Astrocyte (in vitro differentiated cells and primary cell): ENCODE results near the gene DRC1. TPM values are rescaled to one million over a fixed set of nuclear protein-coding genes. Genes with fewer than 3 reads are reported as not detected.

Experiments
- DNase-seq: peaks from one replicate; pipeline ENCODE4 v3.0.0-alpha.2; 2010; ENCODE audit warnings: low read depth
- FAIRE-seq: peaks from 2 replicates; lab custom pipeline; 2011; peaks lifted over from hg19 to GRCh38; lab: Jason Lieb, UNC
- H2AFZ ChIP-seq: 2 replicates; pipeline ENCODE4 v1.6.0; 2012; ENCODE audit warnings: low read depth, low read length, inconsistent platforms
- H3K27ac ChIP-seq: 2 replicates; pipeline ENCODE4 v1.5.1; 2011; ENCODE audit warnings: low read depth, low read length, inconsistent platforms
- H3K27me3 ChIP-seq: 2 replicates; pipeline ENCODE4 v1.6.0; 2011; ENCODE audit warnings: low read length, inconsistent platforms; ENCODE audit not compliant: insufficient read depth
- H3K36me3 ChIP-seq: 2 replicates; pipeline ENCODE4 v1.5.1; 2011; ENCODE audit warnings: low read length, inconsistent platforms; ENCODE audit not compliant: insufficient read depth
- H3K4me1 ChIP-seq: 2 replicates; pipeline ENCODE4 v1.5.1; 2011; ENCODE audit warnings: low read length, inconsistent platforms; ENCODE audit not compliant: insufficient read depth
- H3K4me2 ChIP-seq: 2 replicates; pipeline ENCODE4 v1.6.0; 2012; ENCODE audit warnings: low read length, inconsistent platforms
- H3K4me3 ChIP-seq: 2 replicates; pipeline ENCODE4 v1.5.1; 2011; ENCODE audit warnings: low read depth, mild to moderate bottlenecking, low read length, inconsistent platforms; ENCODE audit not compliant: insufficient read depth
- H3K79me2 ChIP-seq: 2 replicates; pipeline ENCODE4 v1.6.0; 2012; ENCODE audit warnings: mild to moderate bottlenecking, low read length, inconsistent platforms; ENCODE audit not compliant: insufficient read depth
- H3K9ac ChIP-seq: 2 replicates; pipeline ENCODE4 v1.6.0; 2012; ENCODE audit warnings: mild to moderate bottlenecking, low read length, inconsistent platforms
- H3K9me3 ChIP-seq: 2 replicates; pipeline ENCODE4 v1.5.1; 2012; ENCODE audit warnings: low read depth, mild to moderate bottlenecking, low read length, inconsistent platforms; ENCODE audit not compliant: insufficient read depth
- H4K20me1 ChIP-seq: 2 replicates; pipeline ENCODE4 v1.6.0; 2012; ENCODE audit warnings: low read length, inconsistent platforms; ENCODE audit not compliant: insufficient read depth
- H3K27ac Mint-ChIP-seq: one replicate; pipeline ENCODE4 v1.8.0; 2021; ENCODE audit warnings: mild to moderate bottlenecking, mixed read lengths; ENCODE audit not compliant: unreplicated experiment
- H3K27me3 Mint-ChIP-seq: one replicate; pipeline ENCODE4 v1.8.0; 2021; ENCODE audit warnings: low read depth, mixed read lengths; ENCODE audit not compliant: unreplicated experiment
- H3K36me3 Mint-ChIP-seq: one replicate; pipeline ENCODE4 v1.8.0; 2021; ENCODE audit warnings: low read depth, mixed read lengths; ENCODE audit not compliant: unreplicated experiment
- H3K4me1 Mint-ChIP-seq: one replicate; pipeline ENCODE4 v1.8.0; 2021; ENCODE audit warnings: low read depth, mixed read lengths; ENCODE audit not compliant: unreplicated experiment
- H3K4me3 Mint-ChIP-seq: one replicate; pipeline ENCODE4 v1.8.0; 2021; ENCODE audit warnings: mild to moderate bottlenecking, moderate library complexity, mixed read lengths; ENCODE audit not compliant: unreplicated experiment
- H3K9me3 Mint-ChIP-seq: one replicate; pipeline ENCODE4 v1.8.0; 2021; ENCODE audit warnings: mild to moderate bottlenecking, mixed read lengths; ENCODE audit not compliant: unreplicated experiment
- EZH2 ChIP-seq: IDR thresholded peaks from 2 replicates; pipeline ENCODE4 v1.6.1; 2012; ENCODE audit warnings: mild to moderate bottlenecking, low read length, inconsistent platforms; ENCODE audit not compliant: insufficient read depth
- total RNA-seq: library from RNA; stranded (reverse); gene quantifications from 2 replicates; pipeline ENCODE4 v1.2.1, GENCODE V29; 2021
- TF ChIP-seq, protein P1 (sequence below): IDR thresholded peaks from 2 replicates; pipeline ENCODE4 v1.5.1; 2011; ENCODE audit warnings: low read depth, mild to moderate bottlenecking, inconsistent platforms, low read length, moderate library complexity; ENCODE audit not compliant: insufficient read depth

The DRC1 gene
- total RNA-seq, 1 donor from 2014 or later = 0.27 TPM

DNA sequence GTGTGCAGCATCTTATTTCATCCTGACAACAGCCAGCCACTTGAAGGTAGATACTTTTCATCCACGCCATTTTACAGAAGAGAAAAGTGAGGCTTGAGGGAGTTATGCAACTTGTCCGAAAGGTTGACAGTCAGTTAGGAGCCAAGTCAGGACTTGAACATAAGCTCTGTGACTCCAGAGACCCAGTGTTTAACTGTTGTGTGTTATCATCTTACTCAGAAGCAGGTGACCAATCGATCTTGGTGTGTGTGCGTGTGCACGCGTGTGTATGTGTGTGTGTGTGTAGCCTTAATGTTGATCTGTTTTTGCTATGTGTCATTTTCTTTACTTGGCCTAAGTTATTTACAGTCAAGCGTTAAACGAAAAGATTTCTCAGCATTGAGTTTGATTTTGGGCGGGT lies 22.0 kb downstream of the DRC1 start:
- Mint-ChIP-seq H3K4me1 (no peaks in the 10 kb centered on the region), H3K4me3 (no peak overlapping the region), H3K36me3 (peaks cover 2% of the 10 kb centered on the region), H3K9me3 (no peaks in the 10 kb centered on the region), H3K27me3 (peaks cover 6% of the 10 kb centered on the region), H3K27ac (no peak overlapping the region)
- no peak overlapping the region for H3K27ac ChIP-seq
- DNase-seq (no peak), FAIRE-seq (no peak)
- no peaks in the 10 kb centered on the region for H3K4me1 ChIP-seq
- TF ChIP-seq EZH2 = no peak
- TF ChIP-seq, protein P1, sequence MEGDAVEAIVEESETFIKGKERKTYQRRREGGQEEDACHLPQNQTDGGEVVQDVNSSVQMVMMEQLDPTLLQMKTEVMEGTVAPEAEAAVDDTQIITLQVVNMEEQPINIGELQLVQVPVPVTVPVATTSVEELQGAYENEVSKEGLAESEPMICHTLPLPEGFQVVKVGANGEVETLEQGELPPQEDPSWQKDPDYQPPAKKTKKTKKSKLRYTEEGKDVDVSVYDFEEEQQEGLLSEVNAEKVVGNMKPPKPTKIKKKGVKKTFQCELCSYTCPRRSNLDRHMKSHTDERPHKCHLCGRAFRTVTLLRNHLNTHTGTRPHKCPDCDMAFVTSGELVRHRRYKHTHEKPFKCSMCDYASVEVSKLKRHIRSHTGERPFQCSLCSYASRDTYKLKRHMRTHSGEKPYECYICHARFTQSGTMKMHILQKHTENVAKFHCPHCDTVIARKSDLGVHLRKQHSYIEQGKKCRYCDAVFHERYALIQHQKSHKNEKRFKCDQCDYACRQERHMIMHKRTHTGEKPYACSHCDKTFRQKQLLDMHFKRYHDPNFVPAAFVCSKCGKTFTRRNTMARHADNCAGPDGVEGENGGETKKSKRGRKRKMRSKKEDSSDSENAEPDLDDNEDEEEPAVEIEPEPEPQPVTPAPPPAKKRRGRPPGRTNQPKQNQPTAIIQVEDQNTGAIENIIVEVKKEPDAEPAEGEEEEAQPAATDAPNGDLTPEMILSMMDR = no peak
- peaks cover 3% of the 10 kb centered on the region for H3K27me3 ChIP-seq
- H3K36me3 ChIP-seq = no peaks in the 10 kb centered on the region
- no peaks in the 10 kb centered on the region for H4K20me1 ChIP-seq
- no peaks in the 10 kb centered on the region for H3K79me2 ChIP-seq
- H3K9me3 ChIP-seq = no peaks in the 10 kb centered on the region
- H3K9ac ChIP-seq = no peak overlapping the region
- no peak overlapping the region for H2AFZ ChIP-seq
- no peak overlapping the region for H3K4me2 ChIP-seq
- H3K4me3 ChIP-seq = no peak overlapping the region

- H3K4me3 ChIP-seq = no peak overlapping the region
- H3K4me1 Mint-ChIP-seq = no peaks in the 10 kb centered on the region
- H3K4me2 ChIP-seq = no peak overlapping the region
- H3K27ac ChIP-seq = no peak overlapping the region
- H3K4me3 Mint-ChIP-seq = no peak overlapping the region
- no peaks in the 10 kb centered on the region for H3K36me3 ChIP-seq
- peaks cover 2% of the 10 kb centered on the region for H3K27me3 ChIP-seq
- peak overlapping the region; percentile 20 for H3K27ac Mint-ChIP-seq
- no peaks in the 10 kb centered on the region for H4K20me1 ChIP-seq
- no peak overlapping the region for H3K9ac ChIP-seq
- peaks cover 6% of the 10 kb centered on the region for H3K27me3 Mint-ChIP-seq
- FAIRE-seq = no peak
- TF ChIP-seq EZH2 = no peak
- TF ChIP-seq, protein P1 = no peak
- no peaks in the 10 kb centered on the region for H3K9me3 ChIP-seq
- no peak for DNase-seq
- no peak overlapping the region for H2AFZ ChIP-seq
- no peaks in the 10 kb centered on the region for H3K79me2 ChIP-seq
- no peaks in the 10 kb centered on the region for H3K9me3 Mint-ChIP-seq
- H3K4me1 ChIP-seq = no peaks in the 10 kb centered on the region
- peaks cover 2% of the 10 kb centered on the region for H3K36me3 Mint-ChIP-seq
These were observed 22.5 kb downstream of the DRC1 start for GRCh38 chr2:26424221-26424620.

DNA sequence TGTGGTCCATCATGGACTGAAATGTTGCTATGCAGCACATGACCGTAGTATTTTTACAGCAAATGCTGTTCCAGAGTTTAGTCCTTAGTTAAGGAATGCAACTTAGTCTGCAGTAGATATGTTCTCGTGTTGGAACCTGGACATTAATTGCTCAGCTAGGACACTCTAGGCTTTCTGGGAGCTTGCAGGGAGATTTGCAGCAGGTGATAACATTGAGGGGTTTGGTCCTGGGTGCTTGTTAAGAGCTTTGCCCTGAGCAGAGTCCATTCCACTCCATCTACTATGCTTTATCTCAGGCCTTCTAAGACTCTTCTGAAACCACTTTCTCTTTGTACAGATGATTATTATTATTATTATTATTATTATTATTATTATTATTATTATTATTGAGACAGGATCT lies 27.1 kb downstream of the DRC1 start:
- DNase-seq (no peak), FAIRE-seq (no peak)
- Mint-ChIP-seq H3K27me3 (peaks cover 2% of the 10 kb centered on the region), H3K9me3 (no peaks in the 10 kb centered on the region), H3K4me3 (no peak overlapping the region), H3K36me3 (no peaks in the 10 kb centered on the region), H3K27ac (no peak overlapping the region), H3K4me1 (peaks cover 13% of the 10 kb centered on the region)
- no peaks in the 10 kb centered on the region for H3K79me2 ChIP-seq
- H3K36me3 ChIP-seq = no peaks in the 10 kb centered on the region
- no peak overlapping the region for H3K4me2 ChIP-seq
- H3K9ac ChIP-seq = no peak overlapping the region
- H3K4me3 ChIP-seq = no peak overlapping the region
- H4K20me1 ChIP-seq = no peaks in the 10 kb centered on the region
- H3K4me1 ChIP-seq = no peaks in the 10 kb centered on the region
- no peaks in the 10 kb centered on the region for H3K27me3 ChIP-seq
- TF ChIP-seq EZH2 = no peak
- TF ChIP-seq, protein P1 = no peak
- H3K9me3 ChIP-seq = no peaks in the 10 kb centered on the region
- H2AFZ ChIP-seq = no peak overlapping the region
- no peak overlapping the region for H3K27ac ChIP-seq
